GM18526 (cell line): ENCODE results near the gene KATNB1.

ENCODE experiments used
- POLR2A ChIP-seq: IDR thresholded peaks from 3 replicates; pipeline ENCODE4 v1.6.1; 2011; ENCODE audit not compliant: insufficient read length; ENCODE audit errors: extremely low read depth

KATNB1 gene

DNA sequence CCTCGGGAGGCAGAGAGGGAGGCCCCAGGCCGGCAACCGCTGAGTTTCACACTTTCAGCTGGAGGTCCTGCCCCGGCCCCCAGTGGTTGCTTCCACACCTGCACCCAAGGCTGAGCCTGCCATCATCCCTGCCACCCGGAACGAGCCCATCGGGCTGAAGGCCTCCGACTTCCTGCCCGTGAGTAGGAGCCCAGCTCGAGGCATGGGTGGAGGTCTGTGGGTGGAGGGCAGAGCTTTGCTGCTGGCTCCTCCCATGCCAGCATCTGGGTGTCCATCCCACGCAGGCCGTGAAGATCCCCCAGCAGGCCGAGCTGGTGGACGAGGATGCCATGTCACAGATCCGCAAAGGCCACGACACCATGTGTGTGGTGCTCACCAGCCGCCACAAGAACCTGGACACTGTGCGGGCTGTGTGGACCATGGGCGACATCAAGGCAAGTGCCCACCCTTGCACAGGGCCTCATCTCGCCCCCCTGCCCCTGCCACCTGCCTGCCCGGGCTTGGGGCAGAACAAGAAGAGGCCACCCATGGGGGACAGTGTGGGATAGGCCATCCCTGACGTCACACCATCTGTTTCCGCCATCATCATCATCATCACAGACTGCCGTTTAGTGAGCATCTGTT lies 19.6 kb downstream of the KATNB1 start:
- TF ChIP-seq POLR2A: no peak

GRCh38 chr16:57755726-57756423 lies 20.3 kb downstream of the KATNB1 start:
- no peak for TF ChIP-seq POLR2A

DNA sequence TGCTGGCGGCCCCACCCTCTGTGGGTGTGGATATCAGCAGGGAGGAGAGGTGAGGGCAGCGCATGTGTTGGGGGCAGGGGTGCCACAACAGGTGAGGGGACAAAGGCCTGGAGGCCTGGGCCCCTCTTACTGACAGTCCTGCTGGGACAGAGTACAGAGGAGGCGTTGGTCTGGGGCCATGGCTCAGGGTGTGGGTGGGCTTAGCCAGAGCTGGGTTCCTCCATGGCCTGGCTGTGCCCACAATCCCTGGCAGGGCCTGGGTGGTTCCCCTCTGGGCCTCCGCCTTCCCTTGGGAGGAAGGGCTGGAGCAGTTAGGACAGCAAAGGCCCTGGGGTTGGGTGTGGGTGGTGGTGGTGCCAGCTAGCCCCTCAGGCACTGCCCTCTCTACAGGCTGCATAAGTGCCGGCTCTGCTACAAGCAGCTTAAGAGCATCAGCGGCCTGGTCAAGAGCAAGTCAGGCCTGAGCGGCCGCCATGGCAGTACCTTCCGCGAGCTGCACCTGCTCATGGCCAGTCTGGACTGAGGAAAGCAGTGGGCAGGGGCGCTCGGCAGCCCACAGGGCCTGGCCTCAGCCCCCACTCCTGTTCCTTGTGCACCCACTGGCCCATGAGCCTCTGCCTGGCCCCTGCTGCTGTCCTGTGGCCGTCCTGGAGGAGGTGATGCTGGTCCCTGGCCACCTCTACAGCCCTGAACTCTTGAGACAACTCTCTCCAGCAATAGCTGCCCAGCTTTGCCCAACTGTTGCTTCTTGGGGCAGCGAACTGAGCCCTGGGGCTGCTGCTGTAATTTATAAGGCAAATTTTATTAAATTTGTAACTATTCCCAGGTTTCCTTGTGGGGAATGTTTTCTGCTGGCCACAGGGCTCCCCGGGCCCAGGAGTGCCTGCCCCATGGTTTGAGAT lies 21.1 kb downstream of the KATNB1 start:
- no peak for TF ChIP-seq POLR2A

DNA sequence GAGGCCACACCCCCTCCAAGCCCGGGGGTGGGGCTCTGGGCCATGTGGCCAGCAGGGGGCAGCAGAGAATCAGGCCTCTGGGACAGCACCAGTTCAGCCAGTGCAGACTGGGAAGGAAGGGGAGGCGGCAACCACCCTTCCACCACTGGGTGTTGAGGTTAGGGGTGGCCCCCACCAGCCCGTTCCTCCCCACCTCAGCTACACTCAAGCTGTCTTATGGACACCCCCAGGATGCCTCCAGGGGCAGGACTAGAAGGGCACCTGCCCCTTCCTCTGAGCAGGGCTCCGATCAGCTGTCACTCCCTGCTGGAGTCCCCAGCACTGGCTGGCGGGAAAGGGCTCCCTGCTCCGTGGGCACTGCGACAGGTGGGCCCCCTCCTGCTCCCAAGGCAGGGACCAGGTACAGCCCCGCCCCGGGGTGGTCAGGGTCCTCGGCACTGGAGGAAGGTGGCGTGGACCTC lies 21.8 kb downstream of the KATNB1 start:
- no peak for TF ChIP-seq POLR2A

DNA sequence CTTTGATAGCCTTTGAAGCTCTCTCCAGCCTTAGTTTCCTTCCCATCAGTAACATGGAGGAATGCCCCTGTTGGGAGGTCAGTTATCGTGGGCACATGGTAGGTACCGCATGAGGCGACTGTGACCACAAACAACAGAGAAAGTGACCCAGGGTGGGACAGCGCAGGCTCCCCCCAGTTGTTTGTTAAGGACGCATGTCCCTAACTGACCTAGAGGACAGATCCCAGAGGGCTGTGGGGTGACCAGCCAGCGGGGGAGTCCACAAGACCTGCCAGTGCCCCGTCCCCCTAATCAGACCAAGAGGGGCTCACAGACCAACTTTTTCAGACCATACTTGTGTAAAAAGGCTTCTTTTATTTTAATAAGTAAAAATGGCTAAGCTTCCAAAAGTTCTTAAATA lies 22.3 kb downstream of the KATNB1 start:
- TF ChIP-seq POLR2A: no peak

- no peak for TF ChIP-seq POLR2A
Observed at GRCh38 chr16:57758331-57759117, 23.0 kb downstream of the KATNB1 start.

GRCh38 chr16:57759131-57759530 lies 23.6 kb downstream of the KATNB1 start:
- TF ChIP-seq POLR2A: no peak

GRCh38 chr16:57759541-57760356 lies 24.2 kb downstream of the KATNB1 start:
- TF ChIP-seq POLR2A: no peak

DNA sequence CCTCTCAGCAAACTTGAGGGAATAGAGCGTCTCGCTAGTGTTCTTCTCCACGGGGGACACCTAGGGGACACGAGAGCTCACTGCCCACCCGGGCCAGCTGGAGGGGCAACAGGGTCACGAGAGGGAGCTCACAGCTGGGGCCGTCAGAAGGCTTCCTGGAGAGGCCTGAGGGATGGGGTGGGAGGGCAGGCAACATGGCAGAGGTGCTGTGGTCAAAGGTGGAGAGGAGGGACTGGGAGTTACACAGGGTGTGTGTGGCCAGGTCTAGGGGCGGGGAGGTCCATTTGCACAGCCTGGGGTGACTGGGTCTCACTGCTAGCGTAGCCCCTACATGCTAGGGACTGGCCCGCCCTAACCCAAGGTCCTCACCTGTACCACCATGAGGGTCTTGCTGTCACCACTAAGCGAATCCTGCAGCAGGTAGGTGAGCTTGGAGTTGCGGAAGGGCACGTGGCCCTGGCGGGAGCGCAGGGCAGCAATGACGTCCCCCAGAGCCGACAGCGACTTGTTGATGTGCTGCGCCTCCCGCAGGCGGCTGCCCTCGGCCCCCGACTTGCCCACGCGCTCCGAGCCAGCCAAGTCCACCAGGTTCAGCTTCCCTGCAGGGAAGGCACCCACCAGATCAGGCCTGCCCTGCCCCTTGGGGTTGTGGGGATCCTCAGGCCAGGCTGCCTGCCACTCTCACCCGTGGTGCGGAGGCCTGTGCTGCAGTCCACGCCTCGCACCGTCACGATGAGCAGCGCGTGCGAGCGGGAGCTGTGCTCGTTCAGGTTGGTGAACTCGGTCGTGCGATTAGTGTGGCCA lies 25.0 kb downstream of the KATNB1 start:
- TF ChIP-seq POLR2A: no peak

GRCh38 chr16:57761301-57761700 lies 25.7 kb downstream of the KATNB1 start:
- no peak for TF ChIP-seq POLR2A

DNA sequence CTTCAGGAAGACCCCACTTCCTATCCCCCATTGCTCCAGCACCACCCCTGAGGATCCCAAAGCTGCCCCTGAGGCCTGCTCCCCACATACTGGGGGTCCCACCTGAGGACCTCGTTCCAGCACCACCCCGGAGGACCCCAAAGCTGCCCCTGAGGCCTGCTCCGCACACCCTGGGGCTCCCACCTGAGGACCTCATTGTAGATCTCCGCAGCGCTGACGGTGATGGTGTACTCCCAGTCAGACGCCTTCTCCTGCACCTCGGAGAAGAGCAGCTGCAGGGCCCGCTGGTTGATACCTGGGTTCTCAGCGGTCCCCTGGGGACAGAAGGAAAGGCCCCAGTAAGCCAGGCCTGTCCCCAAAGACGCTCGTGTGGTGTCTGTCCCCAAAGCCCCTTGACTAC lies 26.4 kb downstream of the KATNB1 start:
- no peak for TF ChIP-seq POLR2A

- no peak for TF ChIP-seq POLR2A
Observed at GRCh38 chr16:57762365-57763040, 26.9 kb downstream of the KATNB1 start.

DNA sequence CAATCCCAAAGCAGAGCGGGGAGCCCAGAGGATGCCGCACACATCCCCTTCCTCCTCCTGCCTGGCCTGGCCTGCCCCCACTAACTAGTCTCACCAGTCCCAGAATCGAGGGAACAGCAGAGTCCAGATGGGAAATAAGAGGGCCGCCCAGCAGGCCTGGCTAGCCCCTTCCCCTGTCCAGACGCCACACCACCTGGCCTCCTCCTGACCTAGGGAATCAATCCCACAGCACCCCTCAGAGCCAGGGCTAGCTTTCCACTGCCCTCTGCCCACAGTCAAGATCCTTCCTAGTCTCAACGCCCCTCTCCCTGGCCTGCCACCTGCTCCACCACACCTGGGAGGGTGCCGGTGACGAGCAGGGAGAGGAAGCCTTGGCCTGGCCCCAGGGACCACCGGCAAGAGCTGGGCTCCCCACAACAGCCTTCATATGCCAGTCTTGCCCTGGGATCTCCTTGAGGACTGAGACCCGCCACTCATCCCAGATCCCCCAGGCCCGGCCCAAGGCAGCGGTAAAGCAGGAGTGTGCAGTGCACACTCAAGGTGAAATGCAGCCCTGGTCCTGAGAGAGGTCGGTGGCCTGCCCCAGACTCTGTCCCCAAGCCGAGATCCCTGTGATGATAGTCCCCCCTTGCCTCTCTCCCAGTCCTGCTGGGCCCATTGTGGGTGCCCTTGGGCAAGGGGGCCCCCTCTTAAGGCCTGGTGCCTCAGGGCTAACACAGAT lies 27.9 kb downstream of the KATNB1 start:
- TF ChIP-seq POLR2A: no peak

DNA sequence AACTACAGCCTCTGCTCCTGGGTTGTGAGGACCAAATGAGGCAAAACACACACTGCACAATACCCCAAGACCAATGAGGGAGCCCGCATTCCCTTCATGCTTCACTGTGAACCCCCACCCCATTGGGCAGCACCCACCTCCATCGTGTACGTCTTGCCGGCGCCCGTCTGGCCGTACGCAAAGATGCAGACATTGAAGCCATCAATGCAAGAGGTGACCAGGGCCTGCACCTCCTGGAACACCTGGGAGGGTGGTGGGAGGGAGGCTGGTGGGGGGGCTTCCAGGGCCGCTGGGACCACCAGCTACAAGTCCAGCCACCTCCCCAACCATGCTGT lies 28.4 kb downstream of the KATNB1 start:
- TF ChIP-seq POLR2A: no peak
